NCI-H1436 (cell line): ENCODE data around the gene DRAXIN.

Experiments used
- DNase-seq: peaks from one replicate; lab custom pipeline; 2025; lab: John Stamatoyannopoulos, UW

Gene DRAXIN

DNA sequence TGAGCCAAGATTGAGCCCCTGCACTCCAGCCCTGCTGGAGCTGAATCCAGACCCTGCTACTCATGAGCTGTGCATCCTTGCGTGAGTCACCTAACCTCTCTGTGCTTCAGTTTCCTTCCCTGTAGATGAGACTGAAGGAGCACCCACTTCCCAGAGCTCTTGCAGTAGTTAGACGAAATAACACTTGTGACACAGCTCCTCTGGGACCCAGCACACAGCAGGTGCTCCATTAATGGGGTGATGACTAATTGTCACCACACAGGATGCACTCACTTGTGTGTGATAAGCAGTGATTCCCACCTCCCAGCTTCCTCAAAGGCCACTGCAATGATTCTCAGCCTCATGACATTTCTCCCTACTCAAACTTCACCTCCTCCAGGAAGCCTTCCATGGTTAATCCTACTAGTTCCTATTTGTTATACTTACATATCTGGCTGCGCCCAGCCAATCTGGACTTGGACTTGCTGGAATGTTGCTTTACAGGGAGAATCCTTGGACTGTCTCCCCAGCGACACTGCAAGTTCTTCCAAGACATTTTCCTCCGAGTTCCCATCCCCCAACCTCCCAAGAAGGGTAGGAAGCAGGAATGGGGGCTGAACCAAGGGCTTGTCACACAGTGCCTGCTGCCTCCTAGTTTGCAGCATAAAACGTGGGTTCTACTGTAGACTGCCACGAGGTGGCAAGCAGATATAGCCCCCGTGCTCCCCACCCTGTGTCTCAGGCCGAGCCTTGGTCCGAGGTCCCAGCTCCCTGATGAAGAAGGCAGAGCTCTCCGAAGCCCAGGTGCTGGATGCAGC, 17.2 kb downstream of the DRAXIN start:
- DNase-seq, result no peak

DNA sequence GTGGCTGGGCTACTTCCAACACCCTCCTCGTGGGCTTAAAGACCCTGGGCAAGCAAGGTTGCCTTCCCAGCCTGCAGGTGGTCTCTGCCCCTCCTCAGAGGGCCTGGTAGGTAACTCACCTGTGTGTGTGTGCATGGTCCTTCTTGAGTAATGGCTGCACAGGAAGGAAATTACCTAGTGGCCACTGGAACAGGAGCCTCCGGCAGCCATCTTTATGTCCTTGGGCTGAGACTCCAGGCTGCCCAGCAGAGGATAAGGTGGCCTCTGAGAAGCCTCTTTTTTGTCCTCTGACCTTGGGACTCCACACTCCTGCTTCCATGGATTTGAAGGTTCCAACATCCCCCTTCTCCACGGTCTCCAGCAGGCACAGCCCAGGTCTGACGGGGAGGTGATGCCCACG, 20.0 kb downstream of the DRAXIN start:
- DNase-seq, result no peak

- DNase-seq, result no peak
These were observed 20.8 kb downstream of the DRAXIN start for GRCh38 chr1:11712285-11712684.

- DNase-seq, result no peak
These were observed 21.6 kb downstream of the DRAXIN start for GRCh38 chr1:11713095-11713494.

- DNase-seq, result no peak
These were observed 23.5 kb downstream of the DRAXIN start for GRCh38 chr1:11714831-11715575.

DNA sequence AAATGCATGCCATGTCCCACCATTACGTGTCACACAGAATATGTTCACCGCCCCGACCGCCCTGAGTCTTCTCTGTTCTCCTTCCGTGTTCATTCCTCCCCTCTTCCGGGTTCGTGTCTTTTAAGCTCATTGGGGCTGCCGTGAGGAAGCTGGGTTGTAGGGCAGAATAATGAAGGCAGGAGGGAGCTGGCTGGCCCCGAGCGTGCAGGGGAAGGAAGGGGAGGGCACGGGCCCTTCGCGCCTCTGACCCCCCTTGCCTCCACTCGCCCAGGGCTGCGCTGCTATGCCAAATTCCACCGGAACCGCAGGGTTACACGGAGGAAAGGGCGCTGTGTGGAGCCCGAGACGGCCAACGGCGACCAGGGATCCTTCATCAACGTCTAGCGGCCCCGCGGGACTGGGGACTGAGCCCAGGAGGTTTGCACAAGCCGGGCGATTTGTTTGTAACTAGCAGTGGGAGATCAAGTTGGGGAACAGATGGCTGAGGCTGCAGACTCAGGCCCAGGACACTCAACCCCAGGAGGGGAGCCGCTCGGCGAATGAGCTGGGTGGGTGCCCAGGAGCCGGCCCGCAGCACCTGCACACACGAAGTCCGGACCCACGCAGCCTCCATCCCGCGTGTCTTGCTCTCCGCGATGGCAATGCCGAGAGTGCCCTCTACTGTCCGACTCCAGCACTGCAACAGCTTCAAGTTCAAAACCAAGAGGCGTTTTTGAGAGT, 28.0 kb downstream of the DRAXIN start:
- DNase-seq, result peak; percentile 54

DNA sequence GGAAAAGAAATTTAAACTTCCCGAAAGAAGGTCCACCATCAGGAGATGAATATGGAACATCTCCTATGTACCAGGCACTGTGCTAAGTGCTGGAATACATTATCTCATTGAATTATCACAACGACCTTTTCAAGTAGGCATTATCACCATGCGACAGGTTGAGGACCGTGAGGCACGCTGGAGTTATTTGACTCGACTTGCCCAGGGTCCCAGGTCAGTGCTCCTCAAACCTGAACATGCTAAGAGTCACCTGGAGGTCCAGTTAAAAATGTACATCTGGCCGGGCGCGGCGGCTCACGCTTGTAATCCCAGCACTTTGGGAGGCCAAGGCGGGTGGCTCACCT, 28.5 kb downstream of the DRAXIN start:
- no peak for DNase-seq

- no peak for DNase-seq
These were observed 29.0 kb downstream of the DRAXIN start for GRCh38 chr1:11720525-11720924.

DNA sequence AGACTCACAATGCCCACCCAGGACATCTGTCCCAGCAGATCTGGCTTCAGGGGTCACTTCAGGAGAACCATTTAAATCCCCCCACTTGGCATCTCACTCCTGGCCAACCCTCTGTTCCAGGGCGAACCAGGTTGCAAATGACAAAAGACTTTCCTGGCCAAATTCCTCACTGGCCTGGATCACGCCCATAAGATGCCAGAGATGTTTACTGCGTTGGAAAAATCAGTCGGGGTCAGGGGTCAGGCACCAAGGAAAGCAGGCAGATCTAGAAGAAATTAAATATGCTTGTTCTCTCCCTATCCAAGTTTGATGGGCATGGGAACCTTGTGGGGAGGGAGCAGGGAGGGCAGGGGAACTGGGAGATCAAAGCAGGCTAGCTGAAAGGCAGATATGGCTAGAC, 29.8 kb downstream of the DRAXIN start:
- no peak for DNase-seq

- no peak for DNase-seq
These were observed 31.0 kb downstream of the DRAXIN start for GRCh38 chr1:11722538-11722937.

DNA sequence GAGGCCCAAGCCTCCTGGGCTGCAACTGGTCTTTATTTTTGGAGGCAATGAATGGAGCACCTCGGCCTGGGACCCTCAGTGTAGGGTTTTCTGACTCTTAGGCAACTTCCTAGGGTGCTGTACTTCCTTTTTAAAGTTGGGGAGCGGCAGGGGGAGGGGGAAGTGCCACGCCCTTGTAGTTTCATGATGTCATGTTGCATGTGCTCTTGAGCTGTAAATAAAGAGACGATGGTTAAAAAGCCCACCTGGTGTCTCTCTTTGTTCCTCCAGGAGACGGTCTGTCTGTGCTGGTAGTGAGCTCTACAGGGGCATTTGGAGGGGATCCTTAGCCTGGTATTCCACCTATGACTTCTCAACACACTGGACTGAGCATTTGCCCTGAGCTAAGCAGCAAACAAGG, 34.1 kb downstream of the DRAXIN start:
- DNase-seq, result no peak

DNA sequence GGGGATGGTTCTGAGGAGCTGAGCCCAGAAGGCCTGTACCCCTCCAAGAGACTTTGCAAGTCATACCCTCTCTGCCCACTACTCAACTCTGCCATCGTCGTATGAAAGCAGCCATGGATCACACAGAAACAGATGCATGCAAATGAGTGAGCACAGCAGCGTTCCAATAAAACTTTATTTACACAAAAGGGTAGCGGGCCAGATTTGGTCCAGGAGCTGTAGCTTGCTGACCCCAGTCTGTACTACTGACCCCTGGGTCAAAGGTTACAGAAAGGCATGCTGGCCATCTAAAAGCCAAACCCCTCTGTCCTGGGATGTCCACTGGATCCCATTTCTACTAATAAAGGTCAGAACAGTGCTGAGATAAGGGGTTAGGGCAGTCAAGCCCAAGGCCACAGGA, 35.6 kb downstream of the DRAXIN start:
- no peak for DNase-seq

DNA sequence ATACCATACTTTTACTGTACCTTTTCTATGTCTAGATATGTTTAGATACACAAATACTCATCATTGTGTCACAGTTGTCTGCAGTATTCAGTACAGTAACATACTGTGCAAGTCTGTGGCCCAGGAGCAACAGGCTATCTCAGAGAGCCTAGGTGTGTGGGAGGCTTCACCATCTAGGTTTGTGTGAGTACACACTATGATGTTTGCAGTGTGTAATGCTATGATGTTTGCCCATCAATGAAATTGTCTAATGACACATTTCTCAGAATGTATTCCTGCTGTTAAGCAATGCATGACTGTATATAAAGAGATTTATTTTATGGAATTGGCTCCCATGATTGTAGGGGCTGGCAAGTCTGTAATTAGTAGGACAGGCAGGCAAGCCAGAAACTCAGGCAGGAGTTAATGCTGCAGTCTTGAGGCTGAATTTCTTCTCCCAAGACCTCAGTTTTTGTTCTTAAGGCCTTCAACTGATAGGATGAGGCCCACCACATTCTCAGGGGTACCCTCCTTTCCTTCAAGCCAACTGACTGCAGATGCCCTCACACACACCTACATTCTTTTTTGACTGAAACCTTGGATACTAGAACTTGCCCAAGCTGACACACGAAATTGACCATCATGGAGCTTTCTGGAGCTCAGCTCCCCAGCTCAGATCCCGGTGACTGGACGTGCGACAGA, 36.8 kb downstream of the DRAXIN start:
- DNase-seq, result no peak

GRCh38 chr1:11729155-11729497, 37.6 kb downstream of the DRAXIN start:
- no peak for DNase-seq

DNA sequence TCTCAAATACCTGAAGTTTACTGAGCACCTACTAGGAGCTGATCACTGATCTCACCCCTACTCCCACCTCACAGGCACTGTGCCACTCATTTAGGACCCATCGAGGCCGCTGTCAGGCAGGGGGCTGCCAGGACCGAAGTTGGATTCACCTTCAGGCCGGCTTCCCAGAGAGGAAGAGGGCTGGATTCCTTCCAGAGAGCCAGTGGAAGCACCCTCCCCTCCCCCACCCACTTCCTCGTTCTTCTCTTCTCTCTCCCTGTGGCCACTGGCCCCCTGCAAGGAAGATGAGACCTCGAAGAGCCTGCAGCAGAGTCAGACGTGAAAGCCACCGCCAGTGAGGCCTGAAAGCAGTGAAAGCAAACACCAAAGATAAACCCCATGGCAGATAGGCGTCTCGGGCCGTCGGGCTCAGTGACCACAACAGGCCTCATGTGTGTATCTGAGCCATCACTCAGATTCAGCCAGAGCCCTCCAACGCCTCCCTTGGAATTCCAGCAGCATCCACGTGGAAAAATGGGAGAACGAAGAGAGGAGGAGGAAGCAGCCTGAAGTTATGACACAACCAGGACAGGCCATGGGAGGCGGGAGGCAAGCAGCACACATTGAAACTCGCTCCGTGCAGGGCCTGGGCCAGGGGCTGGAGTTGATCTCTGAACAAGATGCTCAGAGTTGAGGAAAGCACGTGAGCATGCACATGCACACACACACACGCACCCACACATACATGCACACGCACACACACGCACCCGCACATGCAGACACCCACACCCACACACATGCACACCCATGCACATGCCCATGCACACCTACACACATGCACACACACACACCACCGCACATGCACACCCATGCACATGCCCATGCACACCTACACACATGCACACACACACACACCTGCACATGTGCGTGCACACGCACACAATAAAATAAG, 38.3 kb downstream of the DRAXIN start:
- no peak for DNase-seq

- no peak for DNase-seq
These were observed 39.0 kb downstream of the DRAXIN start for GRCh38 chr1:11730429-11730891.

DNA sequence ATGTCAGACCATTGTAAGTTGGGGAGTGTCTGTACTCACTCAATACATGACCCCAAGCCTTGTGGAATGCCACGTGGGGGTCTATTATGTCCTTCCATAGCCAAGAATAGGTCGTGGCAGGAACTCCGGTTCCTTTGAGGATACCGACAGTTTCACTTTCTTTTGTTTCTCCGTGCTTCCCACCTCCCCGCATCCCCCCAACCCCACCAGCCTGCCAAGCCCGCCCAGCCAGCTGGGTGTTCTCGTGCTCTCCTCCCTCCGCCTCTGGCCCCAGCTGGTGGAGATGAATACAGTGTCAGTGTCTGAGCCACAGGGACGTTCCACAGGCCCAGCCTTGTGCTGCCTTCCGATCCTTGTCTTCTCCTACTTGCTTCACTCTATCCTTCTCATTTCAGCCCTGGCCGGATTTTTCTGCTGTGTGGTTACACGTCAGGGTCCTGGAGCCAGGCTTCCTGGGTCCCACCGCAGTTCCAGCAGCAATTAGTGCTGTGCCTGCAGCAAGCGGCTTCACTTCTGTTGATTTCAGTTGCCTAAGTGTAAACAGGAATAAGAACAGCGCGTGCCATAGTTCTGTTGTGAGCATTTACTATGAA, 40.3 kb downstream of the DRAXIN start:
- DNase-seq, result peak; percentile 53

- DNase-seq, result no peak
These were observed 41.8 kb downstream of the DRAXIN start for GRCh38 chr1:11733306-11733705.

- DNase-seq, result no peak
These were observed 44.0 kb downstream of the DRAXIN start for GRCh38 chr1:11735531-11735853.

- DNase-seq, result peak; percentile 88
These were observed 44.6 kb downstream of the DRAXIN start, which contains the start of gene AGTRAP for GRCh38 chr1:11735854-11736745. Gene AGTRAP (plus strand): TSS chr1:11736136. CDS start chr1:11736209, 73 bp downstream.
